Measurements from ENCODE around the gene GP1BA. TPM values are rescaled to one million over a fixed set of nuclear protein-coding genes. Genes with fewer than 3 reads are reported as not detected.
A peak's percentile ranks its signal among the peaks of the same experiment; 100 is the strongest.

Gene GP1BA
- total RNA-seq, 2 experiments from 2014 or later, result not detected

GRCh38 chr17:4958102-4958501, 26.0 kb downstream of the GP1BA start:
- peaks cover 5% of the 10 kb centered on the region for H3K4me1 Mint-ChIP-seq (ENCODE audit: low read depth)
- no peak overlapping the region for H3K27ac Mint-ChIP-seq
- no peak for TF ChIP-seq CTCF (IDR thresholded peaks at IDR 0.05)
- peaks cover 1% of the 10 kb centered on the region for H3K36me3 Mint-ChIP-seq (ENCODE audit: low read depth)
- intact Hi-C loops (cut with micrococcal nuclease), result no loop called here
- no peak for ATAC-seq
- no peak for DNase-seq
- POLR2A ChIA-PET, result interaction anchor here (1.1 to 20.8 kb wide), 4 partner anchors 10 to 49 kb away, joined by 3 to 627 read pairs (median 25); partner anchors contain the start of genes PFN1, RNF167, SLC25A11 and SPAG7
- H3K27me3 Mint-ChIP-seq, result no peaks in the 10 kb centered on the region
- CTCF ChIA-PET, result interaction anchor here (1.4 kb wide), 1 partner anchor 22 kb away, joined by 3 read pairs; no protein-coding TSS in a partner anchor
- H3K9me3 Mint-ChIP-seq, result no peaks in the 10 kb centered on the region
- no peak overlapping the region for H3K4me3 Mint-ChIP-seq

- ChIA-PET CTCF (interaction anchor here (1.4 kb wide), 1 partner anchor 21 kb away, joined by 3 read pairs; no protein-coding TSS in a partner anchor), POLR2A (interaction anchor here (0.8 to 5.5 kb wide), 3 partner anchors 8 to 25 kb away, joined by 3 to 46 read pairs (median 11); partner anchors contain the start of genes ENO3 and PFN1)
- Mint-ChIP-seq H3K36me3 (ENCODE audit: low read depth) (peaks cover 1% of the 10 kb centered on the region), H3K4me3 (no peak overlapping the region), H3K27ac (no peak overlapping the region), H3K4me1 (ENCODE audit: low read depth) (peaks cover 6% of the 10 kb centered on the region), H3K27me3 (no peaks in the 10 kb centered on the region), H3K9me3 (no peaks in the 10 kb centered on the region)
- TF ChIP-seq CTCF (IDR thresholded peaks at IDR 0.05), result no peak
- no peak for DNase-seq
- intact Hi-C loops (cut with micrococcal nuclease), result no loop called here
- no peak for ATAC-seq
Measured at GRCh38 chr17:4959261-4959965, 27.3 kb downstream of the GP1BA start.

GRCh38 chr17:4960279-4960922, 28.3 kb downstream of the GP1BA start:
- DNase-seq (no peak), ATAC-seq (no peak)
- Mint-ChIP-seq H3K27ac (no peak overlapping the region), H3K27me3 (no peaks in the 10 kb centered on the region), H3K4me3 (no peak overlapping the region), H3K9me3 (peaks cover 2% of the 10 kb centered on the region), H3K4me1 (ENCODE audit: low read depth) (peaks cover 9% of the 10 kb centered on the region), H3K36me3 (ENCODE audit: low read depth) (peaks cover 8% of the 10 kb centered on the region)
- ChIA-PET POLR2A (interaction anchor here (0.8 to 5.5 kb wide), 3 partner anchors 9 to 26 kb away, joined by 3 to 46 read pairs (median 11); partner anchors contain the start of genes ENO3 and PFN1), CTCF (no interaction called here)
- TF ChIP-seq CTCF (IDR thresholded peaks at IDR 0.05), result no peak
- intact Hi-C loops (cut with micrococcal nuclease), result no loop called here

- CTCF ChIA-PET, result interaction anchor here (0.8 to 2.3 kb wide), 4 partner anchors 9 to 26 kb away, joined by 3 to 5 read pairs (median 4); partner anchors contain the start of gene SLC25A11
- no peak for TF ChIP-seq CTCF (IDR thresholded peaks at IDR 0.05)
- Mint-ChIP-seq H3K27ac (peak overlapping the region; percentile 27), H3K36me3 (ENCODE audit: low read depth) (peaks cover 12% of the 10 kb centered on the region), H3K4me3 (peak overlapping the region; percentile 56), H3K4me1 (ENCODE audit: low read depth) (peaks cover 27% of the 10 kb centered on the region), H3K9me3 (peaks cover 2% of the 10 kb centered on the region), H3K27me3 (no peaks in the 10 kb centered on the region)
- intact Hi-C loops (cut with micrococcal nuclease), result no loop called here
- DNase-seq, result no peak
- POLR2A ChIA-PET, result interaction anchor here (0.6 to 15.1 kb wide), 7 partner anchors 9 to 56 kb away, joined by 3 to 627 read pairs (median 4); partner anchors contain the start of genes CAMTA2, ENO3, PFN1 and RNF167
- no peak for ATAC-seq
Measured at GRCh38 chr17:4965311-4965986, 33.4 kb downstream of the GP1BA start.

Measured in activated CD8-positive, alpha-beta T cell treated with anti-CD3 and anti-CD28 coated beads for 36 hours (primary cell).